HG03442 (cell line): ENCODE data around the gene MATR3.
"Not testable (repeated sequence)": the region's sequence is repeated elsewhere in the genome, so short reads cannot be mapped to it uniquely, and the experiment has no call there.

Experiments used
- ATAC-seq: cut with Tn5 transposase; IDR thresholded peaks from one replicate; pipeline ENCODE4 v1.9.1; 2021; ENCODE audit warnings: mild to moderate bottlenecking, moderate library complexity; ENCODE audit not compliant: unreplicated experiment

MATR3 gene

DNA sequence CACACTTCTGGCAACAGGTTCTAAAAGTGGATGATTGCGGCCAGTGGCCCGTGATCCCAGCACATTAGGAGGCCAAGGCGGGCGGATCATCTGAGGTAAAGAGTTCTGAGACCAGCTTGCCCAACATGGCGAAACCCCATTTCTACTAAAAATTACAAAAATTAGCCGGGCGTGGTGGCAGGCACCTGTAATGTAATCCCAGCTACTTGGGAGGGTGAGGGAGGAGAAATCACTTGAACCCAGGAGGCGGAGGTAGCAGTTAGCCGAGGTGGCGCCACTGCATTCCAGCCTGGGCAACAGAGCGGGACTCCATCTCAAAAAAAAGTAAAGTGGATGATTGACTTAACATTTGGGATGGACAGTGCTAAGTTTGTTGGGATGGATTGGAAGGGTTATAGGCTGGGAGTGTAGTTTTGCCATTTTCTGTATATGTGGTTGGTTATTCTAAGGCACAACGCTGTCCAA lies 3.4 kb downstream of the MATR3 start:
- no peak for ATAC-seq

DNA sequence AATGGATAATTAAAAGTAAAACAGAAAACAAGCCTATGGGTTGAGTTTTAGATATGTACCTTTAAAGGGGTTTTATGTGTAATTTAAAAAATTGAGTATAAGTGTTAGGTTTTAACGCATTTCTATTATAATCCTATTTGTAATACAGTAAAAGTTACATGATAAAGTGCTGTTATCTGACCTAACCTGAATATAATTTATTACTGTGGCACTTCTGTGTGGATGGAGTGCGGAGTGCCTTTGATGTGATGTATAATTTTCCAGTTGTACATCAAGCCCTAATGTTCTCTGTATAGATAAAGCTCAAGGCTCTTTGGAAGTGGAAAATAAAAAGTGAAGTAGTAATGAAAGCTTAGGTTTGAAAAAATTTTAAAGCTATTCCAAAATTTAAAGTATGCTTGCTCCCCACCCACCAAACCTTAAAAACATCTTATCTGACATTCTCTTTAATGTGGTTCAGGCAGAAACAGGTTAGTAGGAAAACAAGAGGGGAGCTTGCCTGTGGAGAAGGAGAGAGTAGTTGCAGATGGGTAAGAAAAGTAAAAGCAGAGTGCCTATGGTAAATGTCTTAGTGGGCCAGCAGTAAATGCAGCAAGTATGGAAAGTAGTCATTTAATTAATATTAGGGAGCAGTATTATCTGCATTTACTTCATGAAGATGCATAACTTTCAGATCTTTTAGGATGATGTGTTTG lies 4.0 kb downstream of the MATR3 start:
- no peak for ATAC-seq

DNA sequence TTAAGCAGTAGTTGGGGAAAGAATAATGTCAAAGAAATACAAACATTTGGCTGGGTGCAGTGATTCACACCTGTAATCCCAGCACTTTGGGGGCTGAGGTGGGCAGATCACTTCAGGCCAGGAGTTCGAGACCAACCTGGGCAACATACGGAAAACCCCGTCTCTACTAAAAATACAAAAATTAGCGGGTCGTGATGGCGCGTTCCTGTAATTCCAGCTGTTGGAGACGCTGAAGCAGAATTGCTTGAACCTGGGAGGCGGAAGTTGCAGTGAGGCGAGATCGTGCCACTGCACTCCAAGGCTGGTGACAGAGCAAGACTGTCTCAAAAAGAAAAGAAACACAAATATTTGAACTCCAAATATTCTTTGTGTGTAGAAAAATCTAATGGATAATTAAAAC lies 4.7 kb downstream of the MATR3 start:
- no peak for ATAC-seq

DNA sequence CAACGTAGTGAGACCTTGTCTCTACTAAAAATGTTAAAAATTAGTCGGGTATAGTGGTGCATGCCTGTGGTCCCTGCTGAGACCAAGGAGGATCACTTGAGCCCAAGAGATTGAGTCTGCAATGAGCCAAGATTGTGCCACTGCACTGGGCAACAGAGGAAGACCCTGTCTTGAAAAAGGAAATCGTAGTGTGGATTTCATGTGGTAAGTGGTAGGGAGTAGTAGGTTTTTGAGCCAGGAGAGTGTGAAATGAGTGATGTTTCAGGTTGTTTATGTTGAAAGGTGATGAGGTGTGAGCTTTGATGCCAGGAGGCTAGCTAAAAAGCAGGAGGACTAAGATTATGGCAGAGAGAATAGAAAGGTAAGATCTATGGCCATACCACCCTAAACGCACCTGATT lies 5.9 kb downstream of the MATR3 start:
- ATAC-seq = no peak

DNA sequence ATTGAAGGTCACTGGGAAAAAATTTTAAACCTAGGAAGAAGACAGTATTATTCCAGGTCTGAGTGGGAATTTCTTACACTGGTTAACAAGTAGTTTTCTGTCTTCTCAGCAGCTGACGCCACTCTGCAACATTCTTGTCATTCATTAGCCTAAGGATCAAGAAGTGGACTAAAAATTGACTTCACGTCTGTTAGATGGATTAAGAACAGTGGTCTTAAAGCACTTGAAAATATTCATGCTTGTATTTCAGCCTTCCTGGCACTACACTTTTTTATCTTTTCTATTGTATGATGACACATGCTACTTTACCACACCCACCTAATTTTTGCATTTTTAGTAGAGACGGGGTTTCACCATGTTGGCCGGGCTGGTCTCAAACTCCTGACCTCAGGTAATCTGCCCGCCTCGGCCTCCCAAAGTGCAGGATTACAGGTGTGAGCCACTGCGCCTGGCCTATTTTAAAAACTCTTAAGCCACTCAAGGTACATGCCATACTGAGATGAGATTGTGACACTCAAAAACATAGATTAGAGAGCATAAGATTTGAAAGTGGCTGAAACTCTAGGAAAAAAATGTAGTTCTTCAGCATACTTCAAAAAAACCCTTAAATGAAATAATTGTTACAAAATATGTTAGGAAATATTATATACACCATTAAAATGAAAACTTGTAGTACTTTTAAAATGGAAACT lies 8.4 kb downstream of the MATR3 start:
- ATAC-seq = no peak

DNA sequence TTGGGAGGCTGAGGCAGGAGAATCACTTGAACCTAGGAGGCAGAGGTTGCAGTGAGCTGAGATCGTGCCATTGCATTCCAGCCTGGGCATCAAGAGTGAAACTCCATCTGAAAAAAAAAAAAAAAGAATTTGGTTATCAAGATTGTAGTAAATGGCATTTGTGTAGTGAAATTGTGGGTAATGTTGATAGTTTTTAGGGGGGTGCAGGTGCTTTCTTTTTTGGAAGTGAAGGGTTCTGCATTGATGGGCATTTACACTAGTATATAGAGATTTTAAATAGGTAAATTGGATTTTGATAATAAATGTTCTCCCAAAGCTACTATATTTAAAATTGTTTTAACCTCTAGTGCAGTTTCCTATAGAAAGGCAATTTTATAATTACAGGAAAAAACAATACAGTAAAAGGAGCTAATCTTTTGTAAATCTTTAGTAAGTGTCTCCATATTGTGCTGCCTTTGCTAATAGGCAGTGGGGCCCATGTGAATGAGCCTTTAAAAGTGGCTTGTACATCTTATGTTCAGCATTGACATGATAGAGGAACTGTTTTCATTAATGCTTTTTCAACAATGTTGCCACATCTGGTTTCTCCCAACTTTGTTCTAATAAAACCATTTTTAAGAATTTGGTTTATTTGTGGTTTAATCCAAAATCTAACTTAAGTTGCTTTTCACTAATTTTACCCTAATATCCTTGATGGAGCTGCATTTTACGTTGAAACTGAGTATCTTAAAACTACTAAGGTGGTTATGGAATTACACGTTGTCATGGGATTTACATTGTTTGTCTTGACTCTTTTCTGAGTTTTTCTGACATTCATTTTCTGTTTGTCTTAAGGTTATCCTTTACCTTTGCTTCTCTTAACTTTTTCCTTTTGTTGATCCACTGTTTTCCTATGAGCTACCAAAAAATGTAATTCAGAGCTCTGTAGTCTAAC lies 11.1 kb downstream of the MATR3 start:
- ATAC-seq = no peak

DNA sequence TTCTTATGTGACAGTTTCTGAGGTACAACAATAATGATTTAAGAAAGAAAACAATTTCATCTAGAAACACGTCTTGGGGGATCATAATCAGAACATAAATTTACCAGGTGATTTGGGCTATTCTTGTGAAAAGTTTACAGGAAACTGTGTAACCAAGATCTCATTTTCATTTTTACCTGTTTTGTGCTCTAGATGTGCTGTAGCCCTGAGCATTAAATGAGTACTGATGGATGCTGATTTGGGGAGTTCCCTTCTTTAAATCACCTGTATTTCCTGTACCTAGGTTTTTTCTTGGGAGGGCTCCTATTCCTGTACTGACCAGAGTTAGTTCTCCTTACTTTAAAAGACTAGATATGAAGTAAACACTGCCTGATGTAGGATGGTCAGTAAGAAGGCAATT lies 12.7 kb downstream of the MATR3 start:
- ATAC-seq = no peak

DNA sequence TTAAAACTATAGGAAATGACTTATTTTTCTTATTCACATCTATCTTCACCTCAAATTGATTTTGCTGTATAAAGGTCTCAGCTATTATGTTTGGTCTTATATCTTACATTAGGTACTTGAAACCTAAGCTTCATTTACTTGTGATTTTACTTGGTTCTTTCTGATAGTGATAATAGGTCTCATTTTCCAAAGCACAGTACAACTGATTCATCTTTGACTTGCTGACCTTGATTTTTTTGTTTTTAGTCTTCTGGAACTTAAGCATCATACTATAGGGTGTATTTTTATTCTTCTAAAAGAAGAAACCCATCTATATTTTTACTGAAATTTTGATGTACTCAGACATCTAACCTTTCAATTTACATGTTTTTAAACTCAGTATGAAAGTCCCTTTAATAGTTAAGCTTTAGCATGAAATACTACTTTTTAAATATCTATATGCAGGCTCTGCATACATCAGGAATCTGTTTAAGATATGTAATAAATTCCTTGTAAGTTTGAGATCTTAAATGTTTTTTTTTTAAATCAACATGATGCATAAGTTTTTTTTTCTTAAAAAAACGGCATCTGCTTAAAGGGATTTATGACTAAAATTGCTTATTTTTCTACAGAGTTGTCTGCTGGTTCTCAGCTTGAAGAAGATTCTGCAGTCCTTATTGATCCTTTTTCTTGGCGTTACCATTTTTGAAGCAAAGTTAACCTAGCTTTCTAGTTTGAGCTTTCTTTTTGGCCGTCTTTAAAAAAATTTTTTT lies 13.3 kb downstream of the MATR3 start:
- ATAC-seq = no peak

DNA sequence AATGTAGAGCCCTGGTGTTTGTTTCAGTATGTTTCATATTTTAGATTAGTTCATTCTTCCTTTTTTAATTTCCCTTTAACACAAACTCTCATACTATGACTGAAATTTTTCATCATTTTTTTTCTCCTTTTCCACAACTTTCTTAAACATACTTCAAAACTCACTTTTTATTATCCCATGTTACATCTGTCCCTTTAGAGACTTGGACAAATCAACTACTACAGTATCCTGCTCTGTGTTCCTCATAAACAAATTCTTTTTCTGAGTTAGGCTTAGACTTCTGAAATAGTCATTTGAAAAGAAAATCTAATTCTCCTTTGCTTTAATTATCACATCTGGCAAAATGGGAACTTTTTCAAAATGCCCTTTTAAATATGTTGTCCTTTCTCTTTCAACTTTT lies 15.3 kb downstream of the MATR3 start:
- no peak for ATAC-seq

DNA sequence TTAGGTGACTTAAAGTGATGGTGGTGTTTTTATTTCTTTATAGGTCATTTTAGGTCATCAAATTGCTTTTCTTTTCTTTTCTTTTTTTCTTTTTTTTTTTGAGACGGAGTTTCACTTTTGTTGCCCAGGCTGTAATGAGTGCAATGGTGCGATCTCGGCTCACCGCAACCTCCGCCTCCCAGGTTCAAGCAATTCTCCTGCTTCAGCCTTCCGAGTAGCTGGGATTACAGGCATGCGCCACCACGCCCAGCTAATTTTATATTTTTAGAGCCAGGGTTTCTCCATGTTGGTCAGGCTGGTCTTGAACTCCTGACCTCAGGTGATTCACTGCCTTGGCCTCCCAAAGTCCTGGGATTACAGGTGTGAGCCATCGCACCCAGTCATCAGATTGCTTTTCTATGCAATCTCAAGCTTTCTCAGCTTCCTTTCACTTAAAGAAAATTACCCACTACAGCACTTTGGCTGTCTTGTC lies 17.2 kb downstream of the MATR3 start:
- not testable (repeated sequence) for ATAC-seq

DNA sequence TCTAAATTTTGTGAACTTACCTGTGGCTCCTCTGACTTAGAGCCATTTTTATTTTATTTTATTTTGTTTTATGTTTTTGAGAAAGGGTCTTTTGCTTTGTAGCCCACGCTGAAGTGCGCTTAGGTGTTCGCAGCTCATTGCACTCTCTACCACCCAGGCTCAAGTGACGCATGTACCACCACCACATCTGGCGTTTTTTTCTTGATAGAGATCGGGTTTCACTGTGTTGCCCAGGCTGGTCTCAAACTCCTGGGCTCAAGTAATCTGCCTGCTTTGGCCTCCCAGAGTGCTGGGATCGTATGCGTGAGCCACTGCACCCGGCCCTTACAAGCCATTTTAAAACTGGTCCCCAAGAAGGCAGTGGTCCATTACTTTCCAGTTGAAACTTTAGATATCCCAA lies 18.5 kb downstream of the MATR3 start:
- ATAC-seq = no peak

DNA sequence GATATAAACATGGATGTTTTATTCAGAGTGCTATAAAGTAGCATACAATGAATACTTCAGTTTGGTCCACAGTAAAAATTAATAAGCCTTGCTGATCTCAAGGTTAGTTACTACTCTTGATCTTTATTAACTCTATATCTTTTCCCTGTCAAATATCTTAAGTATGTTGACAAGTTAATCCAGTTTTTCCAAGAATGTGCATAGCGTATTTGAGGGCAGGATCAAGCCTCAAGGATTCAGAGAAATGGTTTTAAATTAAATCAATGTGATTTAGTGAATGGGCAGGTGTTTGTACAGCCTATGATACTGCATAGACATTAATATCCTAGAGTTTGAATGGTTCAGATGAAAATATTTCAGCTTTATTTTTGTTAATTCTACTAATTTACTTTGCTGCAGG lies 20.7 kb downstream of the MATR3 start:
- ATAC-seq = no peak

DNA sequence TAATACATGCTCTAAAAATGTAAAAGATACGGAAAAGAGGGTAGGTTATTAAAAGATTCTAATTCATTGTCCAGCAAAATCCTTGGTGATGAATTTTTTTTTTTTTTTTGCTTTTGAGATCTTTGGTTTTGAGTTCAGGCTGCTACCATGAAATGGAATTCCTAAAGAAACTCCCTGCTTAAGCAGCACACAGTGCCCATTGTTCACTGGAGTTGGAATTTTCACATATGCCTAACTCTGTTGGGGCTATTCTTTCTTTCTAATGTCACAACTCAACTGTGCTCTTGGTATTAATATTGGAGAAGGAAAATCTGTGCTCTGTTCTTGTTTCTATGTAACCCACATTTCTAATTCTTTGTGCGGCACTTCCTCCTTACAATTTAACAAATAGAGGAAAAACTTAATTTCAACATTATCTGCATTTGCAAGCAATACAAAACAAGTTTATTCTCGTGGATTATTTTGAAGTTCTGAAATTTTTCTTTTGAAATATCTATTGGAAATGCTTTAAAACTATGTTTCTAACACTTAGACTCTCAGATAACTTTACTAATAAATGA lies 21.6 kb downstream of the MATR3 start:
- no peak for ATAC-seq

DNA sequence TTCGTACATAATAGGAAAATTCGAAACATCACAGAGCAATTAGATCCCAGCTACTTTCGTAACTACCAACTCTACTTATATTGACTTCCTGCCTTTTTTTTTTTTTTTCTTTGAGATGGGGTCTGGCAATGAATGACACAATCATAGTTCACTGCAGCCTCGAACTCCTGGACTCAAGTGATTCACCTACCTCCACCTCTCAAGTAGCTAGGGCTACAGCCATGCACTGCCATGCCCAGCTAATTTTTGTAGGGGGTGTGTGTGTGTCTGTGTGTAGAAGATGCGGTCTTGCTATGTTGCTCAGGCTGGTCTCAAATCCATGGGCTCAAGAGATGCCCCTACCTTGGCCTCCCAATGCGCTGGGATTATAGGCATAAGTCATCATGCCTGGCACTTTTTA lies 42.3 kb downstream of the MATR3 start:
- ATAC-seq = no peak

DNA sequence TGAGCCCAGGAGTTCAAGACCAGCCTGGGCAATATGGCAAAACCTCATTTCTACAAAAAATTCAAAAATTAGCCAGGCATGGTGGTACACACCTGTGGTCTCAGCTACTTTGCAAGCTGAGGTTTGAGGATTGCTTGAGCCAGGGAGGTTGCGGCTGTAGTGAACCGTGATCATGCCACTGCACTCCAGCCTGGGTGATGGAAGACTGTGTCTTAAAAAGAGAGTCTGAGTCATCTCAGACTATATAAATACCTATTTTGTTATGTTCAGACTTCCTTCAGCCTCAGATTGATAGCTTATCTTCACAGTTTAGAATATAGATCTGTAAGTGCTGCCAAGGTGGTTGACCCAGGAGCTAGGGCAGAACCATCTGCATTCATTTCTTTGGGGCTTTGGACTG lies 46.5 kb downstream of the MATR3 start:
- no peak for ATAC-seq

DNA sequence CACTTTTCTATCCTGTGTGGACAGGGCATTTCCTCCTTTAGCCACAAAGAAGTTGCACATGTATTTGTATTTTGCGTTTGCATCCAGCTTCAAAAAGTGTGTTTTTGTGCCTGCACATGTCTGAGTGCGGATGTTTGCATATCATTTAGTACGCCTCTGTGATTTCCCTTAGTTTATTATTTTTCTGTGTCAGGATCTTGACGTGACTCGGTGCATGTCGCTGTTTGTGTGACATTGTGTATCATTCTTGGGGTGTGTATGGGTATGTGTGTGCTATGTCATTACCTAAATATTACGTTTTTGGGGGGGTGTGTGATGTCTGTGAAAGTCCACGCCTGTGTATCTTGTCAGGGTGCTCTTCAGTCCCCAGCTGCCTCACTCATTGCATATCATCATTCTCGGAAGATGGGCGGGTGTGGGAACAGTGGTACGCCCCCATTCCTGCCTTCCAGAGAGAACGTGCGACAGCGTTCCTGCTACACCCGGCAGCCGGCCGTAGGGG lies 47.7 kb downstream of the MATR3 start:
- ATAC-seq = no peak

DNA sequence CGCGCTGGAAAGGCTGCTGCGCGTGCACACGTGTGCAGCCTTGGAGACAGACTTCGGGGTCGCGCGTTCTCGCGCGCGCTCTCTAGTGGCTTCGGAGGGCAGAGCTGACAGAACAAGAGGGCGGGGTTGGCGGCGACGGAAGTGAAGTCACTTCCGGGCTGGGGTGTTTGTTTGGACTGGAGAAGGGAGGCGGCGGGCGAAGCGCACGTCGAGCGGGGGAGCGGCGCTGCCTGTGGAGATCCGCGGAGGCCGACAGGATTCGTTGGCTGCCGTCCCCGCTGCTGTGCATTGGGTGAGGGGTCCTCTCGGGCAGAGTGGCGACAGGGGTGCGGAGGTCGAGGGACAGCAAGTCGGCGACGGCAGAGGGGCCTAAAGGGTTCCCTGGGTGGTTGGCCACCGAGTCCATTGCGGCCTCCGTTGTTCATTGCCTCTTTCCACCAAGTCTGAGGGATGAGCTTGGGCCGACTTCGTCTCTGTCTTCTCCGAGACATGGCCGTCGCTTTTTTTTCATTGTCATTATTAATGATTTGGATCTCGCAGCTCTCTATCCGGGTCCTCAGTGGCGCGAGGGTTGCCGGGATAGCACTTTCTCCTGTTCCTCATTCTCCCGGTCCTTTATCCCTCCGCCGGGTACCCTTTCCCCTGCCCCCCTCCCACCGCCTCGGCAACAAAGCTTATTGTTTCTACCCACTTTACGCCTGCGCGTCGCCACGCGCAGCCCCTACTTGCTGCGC lies 48.3 kb downstream of the MATR3 start, which contains the start of gene PAIP2:
TSS of gene PAIP2 (plus strand) at position 166 of the 734 bp plus-strand sequence. CDS start 21,931 bp downstream, outside the sequence.
- peak; percentile 90 for ATAC-seq

DNA sequence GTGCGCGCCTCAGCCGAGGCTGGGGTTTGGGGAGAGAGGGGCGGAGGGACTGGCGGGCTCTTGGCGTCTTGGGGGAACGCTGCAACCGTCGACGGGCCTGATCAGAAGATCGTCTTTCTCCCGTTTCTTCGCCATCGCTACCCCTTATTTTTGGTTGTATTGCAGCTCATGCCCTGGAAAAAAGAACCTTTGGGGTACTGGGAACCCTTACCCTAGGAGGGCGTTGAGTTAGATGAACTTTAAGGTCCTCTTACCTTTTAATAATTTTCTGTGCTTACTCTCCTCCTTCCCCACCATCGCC lies 48.8 kb downstream of the MATR3 start:
- peak; percentile 30 for ATAC-seq

DNA sequence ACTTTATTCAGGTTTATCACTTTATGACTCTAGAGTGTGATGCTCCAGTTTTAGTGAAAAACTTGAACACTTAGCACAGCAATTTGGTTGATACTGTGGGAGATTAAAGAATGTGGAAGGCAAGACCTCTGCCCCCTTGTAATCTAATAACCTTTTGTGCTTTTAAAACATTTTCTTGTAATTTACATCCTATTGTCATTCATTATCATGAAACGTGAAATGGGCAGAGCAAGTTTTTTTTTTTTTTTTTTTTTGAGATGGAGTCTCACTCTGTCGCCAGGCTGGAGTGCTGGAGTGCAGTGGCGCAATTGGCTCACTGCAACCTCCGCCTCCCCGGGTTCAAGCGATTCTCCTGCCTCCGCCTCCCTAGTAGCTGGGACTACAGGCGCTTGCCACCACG lies 49.9 kb downstream of the MATR3 start:
- ATAC-seq = no peak

DNA sequence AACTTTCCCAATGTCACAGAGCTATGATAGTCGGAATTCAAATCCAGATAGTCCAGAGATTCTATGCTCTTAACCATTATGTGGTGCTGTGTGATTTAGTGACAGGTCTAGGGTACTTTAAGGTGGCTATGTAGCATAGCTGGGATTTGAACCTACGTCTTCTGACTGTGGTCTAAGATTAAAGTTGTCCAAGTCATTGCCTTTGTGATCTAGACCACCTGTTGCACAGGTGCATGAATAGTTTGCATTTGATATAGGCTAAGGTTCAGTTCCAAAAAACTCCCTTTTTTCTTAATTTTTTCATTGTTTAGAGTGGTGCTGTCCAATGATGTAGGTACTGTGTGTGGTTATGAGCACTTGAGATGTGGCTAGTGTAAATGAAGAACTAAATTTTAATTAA lies 50.6 kb downstream of the MATR3 start:
- ATAC-seq = no peak
